Liver (tissue), 3 donors: ENCODE results near the gene UNC5B.

Source experiments
- EGR1 ChIP-seq, 2 donors: IDR thresholded peaks; 2 replicates each; pipeline ENCODE4 v1.6.1; 2016 to 2018; ENCODE audit warnings: antibody characterized with exemption in 2 of 2, low read depth in 2 of 2
- GABPA ChIP-seq, 2 donors: IDR thresholded peaks in 1 of 2; conservative IDR thresholded peaks in 1 of 2; 2 replicates each; pipeline ENCODE4 v1.6.1; 2016; ENCODE audit warnings: antibody characterized with exemption in 2 of 2, mild to moderate bottlenecking in 1 of 2, moderate library complexity in 1 of 2
- JUND ChIP-seq, 2 donors: IDR thresholded peaks; 2 replicates each; pipeline ENCODE4 v1.6.1; 2016; ENCODE audit warnings: antibody characterized with exemption in 2 of 2
- NR2F2 ChIP-seq: IDR thresholded peaks from 2 replicates; pipeline ENCODE4 v1.6.1; 2016; ENCODE audit warnings: antibody characterized with exemption
- RAD21 ChIP-seq, 2 donors: IDR thresholded peaks; 2 replicates each; pipeline ENCODE4 v1.6.1; 2016; ENCODE audit warnings: antibody characterized with exemption in 2 of 2, mild to moderate bottlenecking in 2 of 2
- RXRA ChIP-seq, 2 donors: IDR thresholded peaks; 2 replicates each; pipeline ENCODE4 v1.6.1; 2017 to 2018; ENCODE audit warnings: antibody characterized with exemption in 2 of 2, mild to moderate bottlenecking in 1 of 2
- SP1 ChIP-seq: IDR thresholded peaks from 2 replicates; pipeline ENCODE4 v1.6.1; 2018; ENCODE audit warnings: antibody characterized with exemption, mild to moderate bottlenecking
- TAF1 ChIP-seq: conservative IDR thresholded peaks from 2 replicates; pipeline ENCODE4 v1.6.1; 2016; ENCODE audit warnings: antibody characterized with exemption, mild to moderate bottlenecking
- TF ChIP-seq, protein P1 (sequence below): fragments of 150-350 bp; IDR thresholded peaks from 2 replicates; pipeline ENCODE4 v1.5.1; 2017; ENCODE audit warnings: improper control_type of control experiment, low read depth, low read length; ENCODE audit not compliant: missing input control
- TF ChIP-seq, protein P2 (sequence below): IDR thresholded peaks from 2 replicates; pipeline ENCODE4 v1.6.1; 2016; ENCODE audit warnings: antibody characterized with exemption
- TF ChIP-seq, protein P3 (sequence below): IDR thresholded peaks from 2 replicates; pipeline ENCODE4 v1.6.1; 2016; ENCODE audit warnings: antibody characterized with exemption, mild to moderate bottlenecking
- TF ChIP-seq, protein P4 (sequence below): IDR thresholded peaks from 2 replicates; pipeline ENCODE4 v1.6.1; 2016; ENCODE audit warnings: antibody characterized with exemption
- donor health status: healthy.
- donor health status: healthy.

DNA sequence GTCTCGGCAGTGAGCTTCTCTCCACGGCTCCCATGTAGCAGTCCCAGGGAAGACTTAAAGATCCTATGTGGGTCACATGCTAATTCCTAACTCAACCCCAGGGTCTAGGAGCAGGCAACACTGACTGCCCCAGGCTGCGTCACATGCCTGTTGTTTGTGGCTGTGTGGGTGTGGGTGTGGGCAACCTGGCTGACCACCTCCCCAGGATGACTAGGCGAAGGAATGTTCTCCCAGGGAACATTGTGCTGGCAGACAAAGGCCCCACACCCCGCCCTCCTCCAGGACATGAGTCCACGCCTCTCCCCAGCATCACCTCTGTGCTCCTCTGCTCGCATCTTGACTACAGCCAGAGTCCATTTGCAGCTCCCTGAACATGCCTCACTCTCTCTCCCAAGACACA, 137.0 kb downstream of the UNC5B start:
- TF ChIP-seq RAD21 (IDR thresholded peaks at IDR 0.05) (no peak), TAF1 (no peak), EGR1 (IDR thresholded peaks at IDR 0.05; ENCODE audit: low read depth in 2 of 2) (no peak), SP1 (no peak), JUND (IDR thresholded peaks at IDR 0.05) (no peak), GABPA (IDR thresholded peaks at IDR 0.05 in 1 of 2, conservative IDR thresholded peaks at IDR 0.05 in 1 of 2) (no peak), NR2F2 (no peak), RXRA (IDR thresholded peaks at IDR 0.05) (no peak)
- TF ChIP-seq, protein P1, sequence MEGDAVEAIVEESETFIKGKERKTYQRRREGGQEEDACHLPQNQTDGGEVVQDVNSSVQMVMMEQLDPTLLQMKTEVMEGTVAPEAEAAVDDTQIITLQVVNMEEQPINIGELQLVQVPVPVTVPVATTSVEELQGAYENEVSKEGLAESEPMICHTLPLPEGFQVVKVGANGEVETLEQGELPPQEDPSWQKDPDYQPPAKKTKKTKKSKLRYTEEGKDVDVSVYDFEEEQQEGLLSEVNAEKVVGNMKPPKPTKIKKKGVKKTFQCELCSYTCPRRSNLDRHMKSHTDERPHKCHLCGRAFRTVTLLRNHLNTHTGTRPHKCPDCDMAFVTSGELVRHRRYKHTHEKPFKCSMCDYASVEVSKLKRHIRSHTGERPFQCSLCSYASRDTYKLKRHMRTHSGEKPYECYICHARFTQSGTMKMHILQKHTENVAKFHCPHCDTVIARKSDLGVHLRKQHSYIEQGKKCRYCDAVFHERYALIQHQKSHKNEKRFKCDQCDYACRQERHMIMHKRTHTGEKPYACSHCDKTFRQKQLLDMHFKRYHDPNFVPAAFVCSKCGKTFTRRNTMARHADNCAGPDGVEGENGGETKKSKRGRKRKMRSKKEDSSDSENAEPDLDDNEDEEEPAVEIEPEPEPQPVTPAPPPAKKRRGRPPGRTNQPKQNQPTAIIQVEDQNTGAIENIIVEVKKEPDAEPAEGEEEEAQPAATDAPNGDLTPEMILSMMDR, result no peak
- TF ChIP-seq, protein P2, sequence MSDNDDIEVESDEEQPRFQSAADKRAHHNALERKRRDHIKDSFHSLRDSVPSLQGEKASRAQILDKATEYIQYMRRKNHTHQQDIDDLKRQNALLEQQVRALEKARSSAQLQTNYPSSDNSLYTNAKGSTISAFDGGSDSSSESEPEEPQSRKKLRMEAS, result no peak
- TF ChIP-seq, protein P3, sequence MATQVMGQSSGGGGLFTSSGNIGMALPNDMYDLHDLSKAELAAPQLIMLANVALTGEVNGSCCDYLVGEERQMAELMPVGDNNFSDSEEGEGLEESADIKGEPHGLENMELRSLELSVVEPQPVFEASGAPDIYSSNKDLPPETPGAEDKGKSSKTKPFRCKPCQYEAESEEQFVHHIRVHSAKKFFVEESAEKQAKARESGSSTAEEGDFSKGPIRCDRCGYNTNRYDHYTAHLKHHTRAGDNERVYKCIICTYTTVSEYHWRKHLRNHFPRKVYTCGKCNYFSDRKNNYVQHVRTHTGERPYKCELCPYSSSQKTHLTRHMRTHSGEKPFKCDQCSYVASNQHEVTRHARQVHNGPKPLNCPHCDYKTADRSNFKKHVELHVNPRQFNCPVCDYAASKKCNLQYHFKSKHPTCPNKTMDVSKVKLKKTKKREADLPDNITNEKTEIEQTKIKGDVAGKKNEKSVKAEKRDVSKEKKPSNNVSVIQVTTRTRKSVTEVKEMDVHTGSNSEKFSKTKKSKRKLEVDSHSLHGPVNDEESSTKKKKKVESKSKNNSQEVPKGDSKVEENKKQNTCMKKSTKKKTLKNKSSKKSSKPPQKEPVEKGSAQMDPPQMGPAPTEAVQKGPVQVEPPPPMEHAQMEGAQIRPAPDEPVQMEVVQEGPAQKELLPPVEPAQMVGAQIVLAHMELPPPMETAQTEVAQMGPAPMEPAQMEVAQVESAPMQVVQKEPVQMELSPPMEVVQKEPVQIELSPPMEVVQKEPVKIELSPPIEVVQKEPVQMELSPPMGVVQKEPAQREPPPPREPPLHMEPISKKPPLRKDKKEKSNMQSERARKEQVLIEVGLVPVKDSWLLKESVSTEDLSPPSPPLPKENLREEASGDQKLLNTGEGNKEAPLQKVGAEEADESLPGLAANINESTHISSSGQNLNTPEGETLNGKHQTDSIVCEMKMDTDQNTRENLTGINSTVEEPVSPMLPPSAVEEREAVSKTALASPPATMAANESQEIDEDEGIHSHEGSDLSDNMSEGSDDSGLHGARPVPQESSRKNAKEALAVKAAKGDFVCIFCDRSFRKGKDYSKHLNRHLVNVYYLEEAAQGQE, result no peak
- TF ChIP-seq, protein P4, sequence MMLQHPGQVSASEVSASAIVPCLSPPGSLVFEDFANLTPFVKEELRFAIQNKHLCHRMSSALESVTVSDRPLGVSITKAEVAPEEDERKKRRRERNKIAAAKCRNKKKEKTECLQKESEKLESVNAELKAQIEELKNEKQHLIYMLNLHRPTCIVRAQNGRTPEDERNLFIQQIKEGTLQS, result no peak
